M059J (cell line): ENCODE results near the gene CLCF1. TPM values are rescaled to one million over a fixed set of nuclear protein-coding genes. Genes with fewer than 3 reads are reported as not detected.
A peak's percentile ranks its signal among the peaks of the same experiment; 100 is the strongest.

Source experiments
- DNase-seq: peaks from one replicate; pipeline ENCODE4 v3.0.0-alpha.2; 2012; ENCODE audit warnings: low read depth
- total RNA-seq: library from RNA; depleted of rRNA; stranded (reverse); fragments of >200 nt; shearing (Covaris generic); gene quantifications from 2 replicates; pipeline ENCODE4 v1.2.3, GENCODE V29; 2014

Gene CLCF1
- total RNA-seq, 1 experiment from 2014 or later = 22.6 TPM

- DNase-seq = no peak
Observed at GRCh38 chr11:67356387-67356863, 17.0 kb downstream of the CLCF1 start.

- no peak for DNase-seq
Observed at GRCh38 chr11:67355794-67356386, 17.5 kb downstream of the CLCF1 start.

- no peak for DNase-seq
Observed at GRCh38 chr11:67355023-67355793, 18.2 kb downstream of the CLCF1 start.

GRCh38 chr11:67354075-67355022, 19.0 kb downstream of the CLCF1 start:
- peak; percentile 98 for DNase-seq

- peak; percentile 95 for DNase-seq
Observed at GRCh38 chr11:67353317-67354074, 19.9 kb downstream of the CLCF1 start, which contains the start of gene POLD4. POLD4 (minus strand) TSS chr11:67353546; CDS start chr11:67353399, 147 bp downstream.

- no peak for DNase-seq
Observed at GRCh38 chr11:67352546-67353316, 20.7 kb downstream of the CLCF1 start.

GRCh38 chr11:67351275-67352005, 22.0 kb downstream of the CLCF1 start:
- peak; percentile 81 for DNase-seq

- DNase-seq = no peak
Observed at GRCh38 chr11:67349928-67350465, 23.4 kb downstream of the CLCF1 start.

GRCh38 chr11:67349457-67349856, 23.9 kb downstream of the CLCF1 start:
- DNase-seq = no peak

GRCh38 chr11:67349036-67349435, 24.4 kb downstream of the CLCF1 start:
- no peak for DNase-seq

GRCh38 chr11:67347964-67348749, 25.2 kb downstream of the CLCF1 start:
- no peak for DNase-seq

- peak; percentile 62 for DNase-seq
Observed at GRCh38 chr11:67345920-67346819, 27.2 kb downstream of the CLCF1 start.

- no peak for DNase-seq
Observed at GRCh38 chr11:67345247-67345919, 28.0 kb downstream of the CLCF1 start.

GRCh38 chr11:67344264-67344663, 29.1 kb downstream of the CLCF1 start:
- DNase-seq = no peak

GRCh38 chr11:67337257-67337656, 36.1 kb downstream of the CLCF1 start:
- DNase-seq = no peak

GRCh38 chr11:67332081-67332691, 41.2 kb downstream of the CLCF1 start:
- no peak for DNase-seq

GRCh38 chr11:67323526-67323925, 49.9 kb downstream of the CLCF1 start:
- DNase-seq = no peak
